Measurements from ENCODE around the gene RPL28. TPM values are rescaled to one million over a fixed set of nuclear protein-coding genes. Genes with fewer than 3 reads are reported as not detected.

Gene RPL28
- total and polyA plus RNA-seq, 10 donors: 581 to 4,833 (median 1,526) TPM

DNA sequence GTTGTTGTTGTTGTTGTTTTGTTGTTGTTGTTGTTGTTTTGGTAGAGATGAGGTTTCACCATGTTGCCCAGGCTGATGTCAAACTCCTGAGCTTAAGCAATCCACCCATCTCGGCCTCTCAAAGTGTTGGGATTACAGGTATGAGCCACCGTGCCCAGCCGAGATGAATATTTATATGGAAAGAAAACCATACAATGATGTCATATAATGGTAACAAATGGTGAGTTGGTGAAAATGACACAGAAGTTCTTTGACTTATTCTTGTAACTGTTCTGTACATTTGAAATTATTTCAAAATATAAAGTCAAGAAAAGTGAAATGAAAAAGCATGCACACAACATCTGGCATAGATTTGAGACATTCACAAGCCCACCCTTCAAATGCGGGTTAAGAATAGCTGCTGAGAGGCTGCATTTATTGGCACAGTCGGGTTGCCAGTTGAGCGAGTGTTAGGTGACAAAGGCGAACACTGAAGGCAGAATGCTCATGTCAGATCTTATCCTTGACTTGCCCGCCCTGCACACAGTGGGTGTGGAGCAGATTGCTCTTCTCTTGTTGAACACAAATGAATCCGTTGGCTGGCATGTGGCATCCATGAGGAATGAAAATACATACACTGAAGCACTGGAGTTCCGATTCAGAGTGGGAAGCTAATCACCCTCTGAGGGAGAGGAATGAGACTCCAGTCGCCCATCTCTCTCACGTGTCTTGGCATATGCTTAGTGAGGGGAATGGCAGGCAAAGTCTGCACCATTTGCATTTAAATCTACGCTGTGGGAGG lies 37.7 kb downstream of the RPL28 start:
- Histone ChIP-seq H3K27ac (no peak overlapping the region), H3K4me3 (no peak overlapping the region), H3K9me3 (no peaks in the 10 kb centered on the region), H3K27me3 (replicated peaks in 1 of 7) (peaks cover 0 to 53% (median 1%) of the 10 kb centered on the region in 7 donors), H3K36me3 (no peaks in the 10 kb centered on the region), H3K4me1 (peaks cover 0 to 12% (median 0%) of the 10 kb centered on the region in 6 donors)
- WGBS, 5 donors: 80 to 89% (median 85%) methylated on average over 13 of the region's 13 CpGs
- no peak for DNase-seq
- intact Hi-C loops (cut with DNase I; ENCODE audit: low total_unique reads): no loop called here
- TF ChIP-seq POLR2A (IDR thresholded peaks at IDR 0.05): no peak
- TF ChIP-seq POLR2AphosphoS5 (IDR thresholded peaks at IDR 0.05): no peak
- TF ChIP-seq, protein P1, sequence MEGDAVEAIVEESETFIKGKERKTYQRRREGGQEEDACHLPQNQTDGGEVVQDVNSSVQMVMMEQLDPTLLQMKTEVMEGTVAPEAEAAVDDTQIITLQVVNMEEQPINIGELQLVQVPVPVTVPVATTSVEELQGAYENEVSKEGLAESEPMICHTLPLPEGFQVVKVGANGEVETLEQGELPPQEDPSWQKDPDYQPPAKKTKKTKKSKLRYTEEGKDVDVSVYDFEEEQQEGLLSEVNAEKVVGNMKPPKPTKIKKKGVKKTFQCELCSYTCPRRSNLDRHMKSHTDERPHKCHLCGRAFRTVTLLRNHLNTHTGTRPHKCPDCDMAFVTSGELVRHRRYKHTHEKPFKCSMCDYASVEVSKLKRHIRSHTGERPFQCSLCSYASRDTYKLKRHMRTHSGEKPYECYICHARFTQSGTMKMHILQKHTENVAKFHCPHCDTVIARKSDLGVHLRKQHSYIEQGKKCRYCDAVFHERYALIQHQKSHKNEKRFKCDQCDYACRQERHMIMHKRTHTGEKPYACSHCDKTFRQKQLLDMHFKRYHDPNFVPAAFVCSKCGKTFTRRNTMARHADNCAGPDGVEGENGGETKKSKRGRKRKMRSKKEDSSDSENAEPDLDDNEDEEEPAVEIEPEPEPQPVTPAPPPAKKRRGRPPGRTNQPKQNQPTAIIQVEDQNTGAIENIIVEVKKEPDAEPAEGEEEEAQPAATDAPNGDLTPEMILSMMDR (IDR thresholded peaks at IDR 0.05 in 8 of 11, conservative IDR thresholded peaks at IDR 0.05 in 3 of 11): no peak

DNA sequence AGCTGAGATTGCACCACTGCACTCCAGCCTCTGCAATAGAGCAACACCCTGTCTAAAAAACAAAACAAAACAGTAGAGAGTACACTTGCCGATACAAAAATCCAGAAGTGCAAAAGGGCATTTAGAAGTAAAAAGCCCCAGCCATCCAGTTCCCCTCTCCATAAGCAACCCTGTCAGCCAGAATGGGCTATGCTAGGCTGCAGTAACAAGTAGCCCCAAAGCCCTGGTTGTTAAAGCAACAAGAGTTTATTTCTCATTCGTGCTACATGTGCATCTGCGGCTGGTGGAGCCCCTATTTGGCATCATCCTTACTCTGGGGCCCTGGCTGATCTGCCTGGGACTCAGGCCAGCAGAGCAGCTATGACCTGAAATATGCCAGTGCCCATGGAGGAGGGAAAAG lies 38.8 kb downstream of the RPL28 start:
- Histone ChIP-seq H3K4me1 (peaks cover 0 to 12% (median 0%) of the 10 kb centered on the region in 6 donors), H3K36me3 (no peaks in the 10 kb centered on the region), H3K27ac (no peak overlapping the region), H3K27me3 (replicated peaks in 1 of 7) (peaks cover 0 to 53% (median 10%) of the 10 kb centered on the region in 7 donors), H3K9me3 (no peaks in the 10 kb centered on the region), H3K4me3 (no peak overlapping the region)
- WGBS, 5 donors: 83 to 100% (median 89%) methylated on average over 3 of the region's 3 CpGs
- TF ChIP-seq POLR2AphosphoS5 (IDR thresholded peaks at IDR 0.05) (no peak), POLR2A (IDR thresholded peaks at IDR 0.05) (no peak)
- TF ChIP-seq, protein P1 (IDR thresholded peaks at IDR 0.05 in 8 of 11, conservative IDR thresholded peaks at IDR 0.05 in 3 of 11): no peak
- intact Hi-C loops (cut with DNase I; ENCODE audit: low total_unique reads): no loop called here
- no peak for DNase-seq

- intact Hi-C loops (cut with DNase I; ENCODE audit: low total_unique reads): no loop called here
- H3K4me1 ChIP-seq: peaks cover 0 to 8% (median 0%) of the 10 kb centered on the region in 6 donors
- whole genome bisulfite sequencing, 5 donors: 69 to 87% (median 74%) methylated on average over 2 of the region's 2 CpGs
Measured at GRCh38 chr19:55426042-55426441, 40.3 kb downstream of the RPL28 start.

DNA sequence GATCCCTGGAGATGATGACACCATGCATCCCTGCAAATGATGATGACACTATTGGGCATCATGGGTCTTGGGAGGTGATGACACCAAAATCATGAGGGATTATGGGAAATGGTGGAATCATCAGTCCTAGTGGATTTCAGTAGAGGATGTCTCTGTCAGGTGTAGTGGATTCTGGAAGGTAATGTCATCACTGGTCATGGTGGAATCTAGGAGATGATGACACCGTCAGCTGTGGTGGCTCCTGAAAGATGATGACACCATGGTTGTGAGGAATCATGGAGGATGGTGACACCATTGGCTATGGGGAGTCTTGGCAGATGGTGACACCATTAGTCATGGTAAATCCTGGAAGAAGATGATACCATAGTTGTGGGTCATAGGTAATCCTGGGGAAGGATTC lies 45.5 kb downstream of the RPL28 start:
- no peak overlapping the region for H3K27ac ChIP-seq
- H3K9me3 ChIP-seq: no peaks in the 10 kb centered on the region
- 86 to 100% (median 92%) methylated on average over 1 of the region's 1 CpG for WGBS, 5 donors
- H3K27me3 ChIP-seq (replicated peaks in 1 of 7): peaks cover 5 to 88% (median 39%) of the 10 kb centered on the region in 7 donors
- TF ChIP-seq POLR2A (IDR thresholded peaks at IDR 0.05) (no peak), POLR2AphosphoS5 (IDR thresholded peaks at IDR 0.05) (no peak)
- TF ChIP-seq, protein P1 (IDR thresholded peaks at IDR 0.05 in 8 of 11, conservative IDR thresholded peaks at IDR 0.05 in 3 of 11): no peak
- DNase-seq: no peak
- H3K4me1 ChIP-seq: no peaks in the 10 kb centered on the region
- no peak overlapping the region for H3K4me3 ChIP-seq
- no peaks in the 10 kb centered on the region for H3K36me3 ChIP-seq
- intact Hi-C loops (cut with DNase I; ENCODE audit: low total_unique reads): no loop called here

More at GRCh38 chr19:55426042-55426441, 40.3 kb downstream of the RPL28 start:
- no peak overlapping the region for H3K4me3 ChIP-seq
- TF ChIP-seq POLR2AphosphoS5 (IDR thresholded peaks at IDR 0.05) (no peak), POLR2A (IDR thresholded peaks at IDR 0.05) (no peak)
- TF ChIP-seq, protein P1 (IDR thresholded peaks at IDR 0.05 in 8 of 11, conservative IDR thresholded peaks at IDR 0.05 in 3 of 11): no peak
- DNase-seq: no peak
- H3K9me3 ChIP-seq: no peaks in the 10 kb centered on the region
- no peak overlapping the region for H3K27ac ChIP-seq
- peaks cover 0 to 65% (median 14%) of the 10 kb centered on the region in 7 donors for H3K27me3 ChIP-seq (replicated peaks in 1 of 7)
- no peaks in the 10 kb centered on the region for H3K36me3 ChIP-seq

All from spleen (tissue), 11 donors.